A204.1 (cell line): ENCODE measurements around the gene PRKAR1B.
"Not testable (repeated sequence)": the region's sequence is repeated elsewhere in the genome, so short reads cannot be mapped to it uniquely, and the experiment has no call there.

Experiments used
- FAIRE-seq: peaks from 2 replicates; lab custom pipeline; 2012; peaks lifted over from hg19 to GRCh38; lab: Jason Lieb, UNC

The PRKAR1B gene

DNA sequence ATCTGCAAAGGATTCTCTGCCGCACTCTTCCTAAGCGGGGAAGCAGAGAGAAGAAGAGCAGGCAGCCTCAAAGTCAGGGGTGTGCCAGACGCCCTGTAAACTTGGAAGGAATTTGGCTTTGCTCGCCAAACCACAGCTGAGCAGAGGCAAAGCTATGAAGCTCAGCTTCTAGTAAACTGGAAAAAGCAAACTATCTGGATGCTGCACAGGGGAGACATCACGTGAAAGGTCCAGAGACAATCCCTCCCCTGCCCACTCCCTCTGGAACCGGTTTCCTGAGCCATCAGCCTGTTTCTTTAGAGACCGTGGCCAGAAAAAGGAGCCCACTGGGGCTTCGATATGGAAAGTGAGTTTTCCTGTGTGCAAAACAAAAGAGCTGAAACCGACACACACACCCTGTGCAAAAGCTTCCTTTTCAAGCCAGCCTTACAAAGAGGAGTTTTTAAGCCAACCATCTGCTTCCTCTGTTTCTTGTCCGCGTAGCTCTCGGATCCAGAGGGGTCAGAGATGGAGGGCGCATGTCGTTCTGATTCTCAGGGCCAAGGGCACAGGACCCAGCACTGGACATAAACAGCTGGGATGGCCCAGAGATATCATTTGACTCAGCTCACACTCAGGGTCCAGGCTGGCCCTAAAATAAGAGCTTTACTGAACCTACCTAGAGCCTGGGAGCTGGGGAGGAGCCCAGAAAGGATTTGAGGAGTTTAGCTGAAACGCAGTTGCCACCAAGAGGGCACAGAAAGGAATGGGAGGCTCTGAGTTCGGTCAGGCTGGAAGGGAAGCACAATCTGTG lies 58.7 kb downstream of the PRKAR1B start:
- FAIRE-seq, result no peak

- FAIRE-seq, result no peak
Observed at GRCh38 chr7:666454-667292, 60.4 kb downstream of the PRKAR1B start.

DNA sequence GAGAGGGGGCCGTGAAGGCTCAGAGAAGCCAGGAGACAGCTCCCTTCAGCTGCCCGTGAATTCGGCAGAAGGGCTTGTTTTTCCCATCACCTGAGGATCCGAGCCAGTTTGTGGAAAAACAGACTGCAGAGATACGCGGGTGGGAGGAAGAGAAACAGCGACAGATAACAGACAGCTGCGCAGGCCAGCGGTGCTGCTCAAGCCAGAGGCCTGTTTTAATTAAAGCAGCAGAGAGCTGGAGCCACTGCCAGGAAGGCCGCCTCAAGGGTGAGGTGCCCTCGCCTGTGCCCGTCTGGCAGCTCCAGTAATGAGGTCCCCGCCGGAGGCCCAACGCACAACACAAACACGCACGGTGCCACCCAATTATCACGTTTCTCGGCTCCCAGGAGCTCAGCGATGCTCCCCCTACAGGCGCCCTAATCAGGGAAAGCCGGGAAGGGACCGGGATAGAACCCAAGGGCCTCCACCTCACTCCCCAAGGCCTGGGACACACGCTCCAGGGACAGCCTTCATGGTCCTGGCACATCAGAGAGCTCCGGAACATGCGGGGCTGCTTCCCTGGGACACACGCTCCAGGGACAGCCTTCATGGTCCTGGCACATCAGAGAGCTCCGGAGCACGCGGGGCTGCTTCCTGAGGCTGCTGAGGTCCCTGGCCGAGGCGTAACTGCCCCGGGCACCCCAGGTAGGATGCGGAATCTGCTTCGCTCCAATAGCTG lies 61.2 kb downstream of the PRKAR1B start:
- FAIRE-seq, result no peak

- no peak for FAIRE-seq
Observed at GRCh38 chr7:664997-665735, 61.9 kb downstream of the PRKAR1B start.

- no peak for FAIRE-seq
Observed at GRCh38 chr7:664402-664775, 62.7 kb downstream of the PRKAR1B start.

- FAIRE-seq, result no peak
Observed at GRCh38 chr7:662576-662975, 64.5 kb downstream of the PRKAR1B start.

- no peak for FAIRE-seq
Observed at GRCh38 chr7:659996-660395, 67.1 kb downstream of the PRKAR1B start.

DNA sequence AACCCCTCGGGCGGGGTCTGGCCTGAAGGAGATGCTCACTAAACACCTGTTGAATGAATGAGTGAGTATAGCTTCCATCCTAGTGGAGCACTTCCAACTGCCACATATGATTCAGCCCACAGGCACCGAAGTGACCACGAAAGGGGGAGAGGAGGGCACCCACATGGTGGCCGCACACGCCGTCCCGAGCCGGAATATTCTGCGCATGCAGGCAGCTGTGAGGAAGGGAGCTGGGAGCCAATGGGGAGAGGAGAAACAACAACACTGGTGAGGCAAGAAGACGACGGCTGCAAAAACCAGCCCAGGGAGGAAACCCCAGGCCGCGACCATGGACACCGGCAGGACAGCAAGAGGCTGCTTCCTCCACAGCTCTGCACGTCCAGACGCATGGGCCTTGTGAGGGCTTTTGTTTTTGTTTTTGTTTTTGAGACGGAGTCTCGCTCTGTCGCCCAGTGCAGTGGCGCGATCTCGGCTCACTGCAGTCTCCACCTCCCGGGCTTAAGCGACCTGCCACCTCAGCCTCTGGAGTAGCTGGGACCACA lies 67.7 kb downstream of the PRKAR1B start:
- no peak for FAIRE-seq

DNA sequence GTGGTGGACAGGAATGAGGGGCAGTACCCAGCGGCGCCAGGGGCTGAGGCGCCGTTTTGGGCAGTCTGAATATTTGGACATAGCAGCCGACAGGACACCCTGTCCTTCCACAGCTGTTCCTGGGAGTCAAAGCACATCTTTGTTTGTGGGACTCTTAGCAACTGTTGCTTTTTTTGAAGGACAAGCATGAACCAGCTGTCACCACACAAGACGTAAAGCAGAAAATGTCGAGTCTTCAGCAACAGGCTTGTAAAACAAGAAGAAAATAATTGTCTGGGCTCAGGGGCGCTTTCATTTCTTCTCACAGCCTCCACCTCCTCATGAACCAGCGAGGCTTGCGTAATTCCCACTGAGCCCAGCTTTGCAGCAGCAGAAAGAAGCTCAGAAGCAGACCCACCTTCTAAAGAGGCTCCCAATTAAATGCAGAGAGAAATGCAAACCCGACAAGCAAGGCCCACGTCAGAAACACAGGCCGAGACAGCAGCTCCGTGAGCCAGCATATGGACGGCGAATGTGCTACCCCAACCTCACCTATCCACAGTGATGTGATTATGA lies 69.4 kb downstream of the PRKAR1B start:
- no peak for FAIRE-seq

DNA sequence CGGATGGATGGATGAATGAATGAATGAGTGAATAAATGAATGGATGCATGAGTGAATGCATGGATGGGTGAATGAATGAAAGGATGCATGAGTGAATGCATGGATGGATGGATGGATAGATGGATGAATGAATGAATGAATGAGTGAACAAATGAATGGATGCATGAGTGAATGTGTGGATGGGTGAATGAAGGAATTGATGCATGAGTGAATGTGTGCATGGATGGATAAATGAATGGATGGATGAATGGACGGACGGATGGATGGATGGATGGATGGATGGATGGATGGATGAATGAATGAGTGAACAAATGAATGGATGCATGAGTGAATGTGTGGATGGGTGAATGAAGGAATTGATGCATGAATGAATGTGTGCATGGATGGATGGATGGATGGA lies 70.1 kb downstream of the PRKAR1B start:
- FAIRE-seq, result not testable (repeated sequence)

DNA sequence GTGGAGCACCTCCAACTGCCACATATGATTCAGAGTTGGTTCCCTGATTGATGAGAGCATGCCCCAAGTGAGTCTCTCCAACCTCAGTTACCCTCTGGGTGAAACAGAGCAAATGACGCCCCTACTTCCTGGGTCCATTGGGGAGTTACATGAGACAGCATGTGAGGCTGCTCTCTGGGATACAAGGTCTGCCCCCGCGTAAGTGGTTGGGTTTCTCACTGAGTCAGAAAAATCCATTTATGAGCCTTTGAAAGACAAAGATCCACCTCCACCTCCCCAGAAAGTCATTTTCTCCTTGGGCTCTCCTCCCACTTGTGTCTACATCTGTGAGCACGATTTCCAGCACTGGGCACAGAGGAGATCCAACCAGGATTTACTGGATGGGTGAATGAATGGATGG lies 71.3 kb downstream of the PRKAR1B start:
- no peak for FAIRE-seq

- no peak for FAIRE-seq
Observed at GRCh38 chr7:653829-654764, 73.0 kb downstream of the PRKAR1B start.

DNA sequence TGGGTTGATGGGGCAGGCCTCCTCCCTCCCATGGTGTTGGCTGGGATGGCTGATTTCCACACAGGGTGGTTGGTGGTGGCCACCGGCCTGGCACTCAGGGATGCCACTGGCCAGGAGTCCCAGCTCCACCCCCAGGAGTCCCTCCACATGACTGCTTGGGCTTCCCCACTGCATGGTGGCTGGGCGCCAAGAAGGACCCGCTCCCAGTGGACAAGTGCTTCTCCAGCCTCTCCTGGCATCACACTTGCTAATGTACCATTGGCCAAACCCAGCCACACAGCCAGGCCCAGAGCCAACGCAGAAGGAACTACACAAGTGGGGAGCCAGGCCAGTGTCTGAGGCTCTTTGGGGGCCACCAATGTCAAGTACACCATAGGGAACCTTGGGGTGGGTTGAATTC lies 74.2 kb downstream of the PRKAR1B start:
- FAIRE-seq, result no peak

DNA sequence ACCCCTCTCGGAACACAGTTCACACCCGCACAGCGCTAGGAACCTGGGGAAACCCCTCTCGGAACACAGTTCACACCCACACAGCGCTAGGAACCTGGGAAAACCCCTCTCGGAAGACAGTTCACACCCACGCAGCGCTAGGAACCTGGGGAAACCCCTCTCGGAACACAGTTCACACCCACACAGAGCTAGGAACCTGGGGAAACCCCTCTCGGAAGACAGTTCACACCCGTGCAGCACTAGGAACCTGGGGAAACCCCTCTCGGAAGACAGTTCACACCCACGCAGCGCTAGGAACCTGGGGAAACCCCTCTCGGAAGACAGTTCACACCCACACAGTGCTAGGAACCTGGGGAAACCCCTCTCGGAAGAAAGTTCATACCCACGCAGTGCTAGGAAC lies 74.9 kb downstream of the PRKAR1B start:
- not testable (repeated sequence) for FAIRE-seq

- FAIRE-seq, result no peak
Observed at GRCh38 chr7:651032-651728, 75.9 kb downstream of the PRKAR1B start.

- no peak for FAIRE-seq
Observed at GRCh38 chr7:650339-651031, 76.6 kb downstream of the PRKAR1B start.

DNA sequence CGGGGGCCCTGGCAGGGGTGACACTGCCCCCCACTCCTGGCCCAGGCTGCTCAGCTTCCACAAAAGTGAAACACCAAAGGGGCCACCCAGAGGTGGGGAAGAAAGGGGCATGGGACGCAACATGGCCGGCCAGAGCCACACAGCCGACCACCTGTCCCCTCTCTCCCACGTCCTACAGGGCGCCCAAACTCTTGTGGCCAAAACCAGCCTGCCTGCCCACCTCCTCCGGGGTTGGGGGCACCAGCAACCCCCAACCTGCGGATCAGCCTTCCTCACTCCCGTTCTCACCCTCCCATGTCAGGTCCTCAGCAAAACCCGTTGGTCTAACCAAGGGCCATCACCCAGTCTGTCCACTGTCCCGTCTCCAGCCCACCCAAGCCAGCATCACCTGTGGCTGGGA lies 80.1 kb downstream of the PRKAR1B start:
- no peak for FAIRE-seq

DNA sequence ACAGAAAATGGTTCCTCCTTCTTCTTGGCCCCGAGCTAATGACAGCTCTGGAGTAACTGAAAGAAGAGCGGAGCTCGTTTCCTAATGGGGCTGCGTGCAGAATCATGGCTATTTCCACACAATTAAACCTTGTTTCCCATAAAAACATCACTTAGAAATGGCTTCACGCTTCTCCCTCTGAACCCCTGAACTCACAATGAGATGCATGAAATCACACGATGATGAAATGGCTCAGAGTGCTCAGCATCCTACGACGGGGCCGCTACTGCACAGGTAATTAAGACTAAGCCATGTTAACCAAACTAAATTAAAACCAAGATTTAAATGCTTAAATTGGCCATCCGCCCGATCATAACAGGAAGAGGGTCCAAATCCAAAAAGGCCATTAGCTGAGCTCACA lies 80.6 kb downstream of the PRKAR1B start:
- no peak for FAIRE-seq

DNA sequence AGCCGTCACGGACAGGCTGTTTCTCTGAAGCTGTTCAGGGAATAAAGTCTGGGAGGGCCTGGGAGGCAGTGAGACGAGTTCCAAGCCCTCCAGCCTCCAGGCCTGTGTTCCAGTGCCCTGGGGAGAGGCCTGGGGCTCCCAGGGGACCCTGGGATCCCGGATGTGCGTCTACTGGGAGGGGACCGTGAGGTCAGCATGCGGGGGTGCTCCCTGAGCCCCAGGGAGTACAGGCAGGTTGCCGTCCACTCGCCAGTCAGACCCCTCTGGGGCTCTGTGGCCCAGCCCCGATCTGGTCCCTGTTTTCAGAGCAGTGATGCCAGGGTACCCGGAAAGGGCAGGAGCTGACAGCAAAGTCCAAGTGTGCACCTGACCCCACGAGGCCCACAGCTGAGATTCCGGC lies 81.5 kb downstream of the PRKAR1B start:
- no peak for FAIRE-seq
